Activated CD4-positive, alpha-beta T cell treated with anti-CD3 and anti-CD28 coated beads, Interleukin-2, amount 50 U/mL, for 16 hours (primary cell): Measurements from ENCODE around the gene PTPRM.
"Not testable (repeated sequence)": the region's sequence is repeated elsewhere in the genome, so short reads cannot be mapped to it uniquely, and the experiment has no call there.

Source experiments
- DNase-seq: peaks from one replicate; pipeline ENCODE4 v3.0.0-alpha.2; 2020

PTPRM gene

DNA sequence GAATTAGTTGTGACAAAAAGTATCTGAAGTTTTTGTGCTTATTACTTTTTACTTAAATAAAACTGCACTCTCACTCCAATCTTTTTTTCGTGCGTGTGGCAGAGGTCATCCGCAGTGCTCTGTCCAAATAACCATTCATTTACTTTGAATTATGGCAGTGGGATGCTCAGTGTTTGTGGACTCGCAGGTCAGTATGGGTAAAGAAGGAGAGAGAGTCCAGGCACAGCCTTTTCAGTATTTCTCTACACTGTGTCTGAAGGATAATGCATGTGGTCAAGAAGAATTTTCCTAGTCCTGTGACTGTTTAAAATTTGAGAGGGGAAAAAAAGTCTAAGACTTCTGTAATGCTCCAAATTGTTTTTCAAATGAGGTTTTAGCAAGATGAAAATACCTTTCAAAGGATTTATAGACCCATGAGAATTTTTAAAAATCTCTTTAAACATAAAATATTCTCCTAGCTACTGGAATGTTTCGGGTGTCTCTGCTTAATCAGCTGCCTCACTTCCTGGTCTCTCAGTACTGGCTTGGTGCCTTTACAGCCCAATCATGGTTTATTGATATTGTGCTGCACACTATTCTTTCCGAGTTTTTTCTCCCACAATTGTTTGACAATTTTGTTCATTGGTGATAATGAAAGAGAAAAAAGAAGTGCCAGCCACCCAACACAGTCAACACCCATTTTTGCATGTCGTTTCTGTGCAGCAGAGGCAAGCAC, 453.2 kb downstream of the PTPRM start:
- DNase-seq, result no peak

DNA sequence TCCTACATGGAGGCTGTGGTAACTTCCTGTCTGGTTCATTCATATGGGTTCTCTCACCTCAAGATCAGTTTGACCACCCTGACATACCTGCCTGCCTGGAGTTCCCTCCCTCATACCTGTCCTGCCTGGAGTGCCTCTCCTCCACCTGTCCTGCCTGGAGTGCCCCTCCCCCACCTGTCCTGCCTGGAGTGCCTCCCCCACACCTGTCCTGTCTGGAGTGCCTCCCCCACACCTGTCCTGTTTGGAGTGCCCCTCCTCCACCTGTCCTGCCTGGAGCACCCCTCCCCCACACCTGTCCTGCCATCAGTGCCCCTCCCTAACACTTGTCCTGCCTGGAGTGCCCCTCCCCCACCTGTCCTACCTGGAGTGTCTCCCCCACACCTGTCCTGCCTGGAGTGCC, 461.9 kb downstream of the PTPRM start:
- DNase-seq, result no peak

DNA sequence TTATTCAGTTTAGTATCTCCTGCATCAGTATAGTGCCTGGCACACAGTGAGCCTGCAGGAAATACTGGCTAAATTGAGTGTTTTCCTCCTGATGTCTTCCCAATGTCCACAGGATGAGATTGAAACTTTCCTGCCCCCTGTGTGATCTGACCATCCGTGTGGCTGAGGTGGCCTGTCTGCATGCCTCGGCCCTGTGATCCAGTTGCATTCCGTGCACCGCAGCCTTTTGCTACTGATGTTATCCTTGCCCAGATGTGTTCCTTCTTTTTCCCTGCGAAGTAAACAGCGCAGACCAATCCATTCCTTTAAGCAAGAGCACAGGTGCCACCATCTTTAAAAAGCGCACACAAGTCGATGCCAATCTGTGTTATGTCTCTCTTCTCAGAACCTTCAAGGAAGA, 462.6 kb downstream of the PTPRM start:
- no peak for DNase-seq

DNA sequence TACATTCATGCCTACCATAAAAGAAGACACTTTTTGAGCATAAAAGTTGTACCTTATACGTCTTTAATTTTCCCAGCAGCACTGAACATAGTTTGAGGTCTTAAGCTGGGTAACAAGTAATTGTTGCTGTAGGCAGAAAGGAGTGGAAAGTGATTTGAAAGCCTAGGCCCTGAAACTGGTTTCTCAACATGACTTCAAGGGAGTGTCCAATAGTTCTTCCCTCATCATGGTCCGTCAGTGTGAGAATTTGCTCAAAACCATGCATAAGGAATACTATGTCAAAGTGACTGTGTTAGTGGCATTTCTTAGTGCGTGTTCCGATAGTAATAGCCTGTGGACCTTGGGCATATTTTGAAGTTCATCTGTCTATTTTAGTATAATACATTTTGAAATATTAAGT, 463.1 kb downstream of the PTPRM start:
- DNase-seq, result no peak

DNA sequence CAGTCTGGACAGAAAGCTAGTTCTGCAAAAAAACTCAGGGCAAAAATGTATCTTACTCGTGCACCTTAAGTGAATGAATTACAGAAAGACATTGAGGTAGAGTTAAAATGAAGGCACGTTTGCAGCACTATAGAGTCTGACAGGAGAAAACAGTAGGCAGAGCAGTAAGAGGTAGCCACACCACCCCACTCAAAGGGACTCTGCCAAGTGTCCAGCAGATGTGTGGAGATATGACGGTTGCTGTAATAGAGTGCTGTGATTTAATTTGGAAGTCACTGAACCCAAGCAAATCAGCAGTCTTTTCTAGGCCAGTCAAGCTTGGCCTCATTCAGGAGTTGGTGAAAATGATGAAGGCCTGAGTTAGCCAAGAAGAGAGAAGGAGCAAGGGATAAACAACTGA, 464.4 kb downstream of the PTPRM start:
- no peak for DNase-seq

DNA sequence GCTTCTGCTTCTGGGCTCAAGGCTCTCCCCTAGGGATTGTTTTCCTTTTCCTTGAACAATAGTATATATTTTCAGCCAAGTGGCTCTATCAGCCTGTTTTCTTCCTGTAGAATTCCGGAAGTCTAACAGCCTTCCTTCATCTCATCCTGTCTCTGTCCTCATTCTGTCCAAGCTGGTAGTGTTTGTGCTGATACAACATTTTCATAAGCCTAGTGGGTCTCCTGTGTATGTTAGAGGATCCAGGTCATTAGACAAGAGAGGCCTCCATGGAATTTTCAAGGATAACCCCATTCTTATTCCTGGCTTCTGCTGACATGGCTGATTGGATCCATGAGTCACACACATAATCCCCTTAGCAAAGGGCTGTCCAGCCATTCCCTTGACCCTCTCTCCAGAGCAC, 467.6 kb downstream of the PTPRM start:
- DNase-seq, result no peak

DNA sequence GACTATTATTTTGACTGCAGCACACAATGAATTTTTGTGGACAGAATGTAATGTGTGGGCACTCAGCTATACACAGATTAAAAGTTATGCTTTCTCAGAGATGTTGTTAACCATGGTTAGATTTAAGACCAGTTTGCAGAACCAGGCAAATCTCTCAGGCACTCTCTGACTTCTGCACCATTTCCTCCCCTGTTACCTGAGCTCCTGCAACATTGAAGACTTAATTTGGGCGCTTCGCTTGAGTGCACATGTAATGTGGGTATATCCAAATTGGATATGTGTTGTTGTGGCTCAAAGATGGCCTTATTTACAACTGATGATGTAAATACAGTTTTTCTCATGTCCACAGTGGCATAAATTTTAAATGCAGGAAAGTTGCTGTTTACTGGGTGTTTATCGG, 469.4 kb downstream of the PTPRM start:
- no peak for DNase-seq

DNA sequence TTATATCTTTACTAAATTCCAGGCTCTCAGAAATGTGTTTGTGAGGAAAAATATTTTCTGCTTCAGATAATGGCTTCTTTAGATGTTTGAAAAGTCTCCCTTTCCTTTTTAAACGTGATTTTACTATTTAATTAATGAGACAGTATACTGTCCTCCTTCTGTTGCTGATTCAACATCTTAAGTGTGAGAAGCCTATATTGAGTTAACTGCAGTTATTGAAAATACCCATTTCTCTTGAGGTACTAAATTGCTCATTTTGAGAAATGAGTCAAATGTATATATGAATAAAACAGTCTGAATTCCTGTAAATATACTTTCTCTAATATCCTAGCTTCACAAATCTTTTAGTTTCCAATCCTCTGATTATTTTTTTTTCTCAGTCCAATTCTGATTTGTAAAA, 470.2 kb downstream of the PTPRM start:
- peak; percentile 18 for DNase-seq

DNA sequence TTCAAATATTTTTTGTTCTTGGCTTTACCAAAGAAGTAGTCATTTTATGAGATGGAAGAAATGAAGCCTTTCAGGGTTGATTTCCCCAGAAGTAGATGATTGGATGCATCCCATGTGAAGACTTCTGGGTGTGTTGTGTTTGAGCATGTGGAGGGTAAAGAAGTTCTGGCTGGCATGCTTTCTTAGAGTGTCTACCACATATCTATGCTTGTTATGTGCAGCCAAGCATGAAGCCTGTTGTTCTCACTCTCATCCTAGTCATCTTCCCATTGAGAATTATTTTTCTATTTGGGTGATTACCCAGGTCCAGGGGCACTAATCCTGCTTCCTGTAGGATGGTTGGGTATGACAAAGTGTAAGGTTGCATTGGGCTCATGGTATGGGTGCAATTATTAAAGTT, 472.9 kb downstream of the PTPRM start:
- DNase-seq, result no peak

DNA sequence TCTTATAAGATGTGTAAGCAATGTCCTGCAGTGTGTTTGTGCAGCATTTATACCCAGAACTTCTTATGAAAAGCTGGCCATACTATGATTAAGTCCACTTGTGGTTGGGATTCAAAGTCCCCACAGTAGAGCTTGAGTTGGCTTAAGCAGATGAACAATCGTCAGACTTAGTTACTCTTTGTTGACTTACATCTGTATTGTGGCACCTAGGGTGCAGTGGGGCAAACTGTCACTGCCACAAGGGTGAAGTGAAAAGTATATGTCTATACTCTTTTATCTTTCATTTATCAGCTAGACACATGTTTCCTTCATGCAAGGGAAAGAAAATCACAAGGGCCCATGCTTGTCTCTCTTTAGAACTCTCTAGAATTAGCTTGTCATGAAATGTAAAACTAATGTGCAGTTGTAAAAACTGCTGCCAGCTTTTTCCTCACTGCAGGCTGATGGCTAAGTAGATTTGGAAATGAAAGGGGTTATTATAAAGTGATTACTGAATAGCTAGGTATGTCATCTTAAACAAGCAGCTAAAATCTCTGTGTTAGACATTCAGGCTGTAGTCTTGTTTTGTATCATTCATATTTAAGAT, 474.5 kb downstream of the PTPRM start:
- no peak for DNase-seq

DNA sequence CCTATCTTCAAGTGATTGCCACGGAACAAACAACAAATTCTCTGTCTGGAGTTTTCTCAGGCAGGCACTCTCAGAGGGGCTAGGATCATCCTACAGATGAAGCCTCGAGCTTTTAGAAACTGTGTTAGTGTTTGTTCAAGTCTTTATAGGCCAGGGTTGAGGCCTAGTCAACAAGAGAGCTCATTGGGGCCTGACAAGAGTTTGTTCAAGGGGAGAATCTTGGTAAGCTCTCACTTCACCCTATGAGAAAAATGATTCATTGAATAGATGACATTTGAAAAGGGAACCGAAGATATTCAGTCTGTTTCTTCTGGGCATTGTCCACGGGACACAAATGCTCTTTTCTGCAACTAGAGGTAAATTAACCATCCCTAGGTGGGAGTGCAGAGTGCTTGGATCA, 476.9 kb downstream of the PTPRM start:
- no peak for DNase-seq

DNA sequence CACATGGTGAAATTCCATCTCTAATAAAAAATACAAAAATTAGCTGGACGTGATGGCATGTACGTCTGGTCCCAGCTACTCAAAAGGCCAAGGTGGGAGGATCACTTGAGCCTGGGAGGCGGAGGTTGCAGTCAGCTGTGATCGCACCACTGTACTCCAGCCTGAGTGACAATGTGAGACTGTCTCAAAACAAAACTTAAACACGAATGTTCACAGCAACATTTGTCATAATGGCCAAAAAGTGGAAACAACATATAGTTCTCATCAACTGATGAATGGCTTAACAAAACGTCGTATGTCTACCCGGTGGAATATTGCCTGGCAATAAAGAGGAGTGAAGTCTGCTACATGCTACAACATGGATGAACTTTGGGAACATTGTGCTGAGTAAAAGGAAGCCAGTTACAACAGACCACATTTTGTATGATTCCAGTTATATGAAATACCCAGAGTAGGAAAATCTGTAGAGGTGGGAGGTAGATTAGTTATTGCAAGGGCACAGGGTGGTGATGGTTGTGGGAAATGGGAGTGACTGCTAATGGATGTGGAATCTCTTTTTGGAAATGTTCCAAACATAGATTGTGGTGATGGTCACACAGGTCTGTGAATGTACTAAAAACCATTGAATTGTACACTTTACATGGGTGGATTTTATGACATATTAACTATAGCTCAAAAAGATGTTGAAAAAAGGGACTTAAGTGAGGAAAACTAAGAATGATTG, 478.2 kb downstream of the PTPRM start:
- no peak for DNase-seq

DNA sequence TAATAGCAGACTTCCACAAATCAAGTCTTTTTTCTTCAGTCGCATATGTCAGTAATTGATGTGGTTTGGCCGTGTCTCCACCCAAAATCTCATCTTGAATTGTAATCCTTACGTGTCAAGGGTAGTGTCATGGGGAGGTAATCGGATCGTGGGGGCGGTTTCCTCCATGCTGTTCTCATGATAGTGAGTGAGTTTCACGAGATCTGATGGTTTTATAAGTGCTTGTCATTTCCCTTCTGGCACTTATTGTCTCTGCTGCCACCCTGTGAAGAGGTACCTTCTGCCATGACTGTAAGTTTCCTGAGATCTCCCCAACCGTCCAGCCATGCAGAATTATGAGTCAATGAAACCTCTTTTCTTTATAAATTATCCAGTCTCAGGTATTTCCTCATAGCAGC, 478.8 kb downstream of the PTPRM start:
- peak; percentile 24 for DNase-seq

DNA sequence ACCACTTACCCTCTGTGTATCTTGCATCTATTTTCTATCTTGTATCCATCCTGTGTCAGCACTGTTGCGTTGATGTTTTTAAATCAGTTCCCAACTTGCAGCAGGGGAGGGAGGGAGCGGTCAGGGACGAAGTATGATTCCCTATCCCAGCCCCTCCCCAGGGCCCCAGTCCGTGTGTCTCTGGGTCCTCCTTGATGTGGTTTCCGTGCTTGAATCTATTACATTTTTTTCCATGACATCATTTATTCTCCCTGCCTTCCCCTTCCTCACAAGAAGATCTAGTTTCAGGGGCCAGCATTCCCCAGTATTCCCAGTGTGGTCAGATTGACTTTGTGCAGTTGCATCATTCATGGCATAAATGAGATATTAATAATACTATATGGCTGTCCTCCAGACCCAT, 479.3 kb downstream of the PTPRM start:
- no peak for DNase-seq

DNA sequence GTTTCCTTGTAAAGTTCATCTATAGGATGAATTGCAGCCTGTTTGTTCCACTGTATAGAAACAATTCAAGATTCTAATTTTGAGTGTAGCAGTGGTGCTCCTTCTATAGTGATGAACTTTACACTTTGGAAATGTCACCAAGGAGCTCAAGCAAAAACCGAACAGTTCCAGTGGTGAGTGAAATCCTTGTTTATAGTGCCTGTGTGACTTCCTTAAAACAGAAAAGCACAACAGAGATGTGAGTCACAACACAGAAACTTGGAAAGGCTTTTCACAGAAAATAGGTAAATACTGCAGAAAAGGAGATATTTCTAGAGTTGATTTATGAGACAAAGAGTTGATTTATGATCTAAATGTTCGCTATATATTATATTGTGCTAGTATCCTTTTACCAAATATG, 482.0 kb downstream of the PTPRM start:
- no peak for DNase-seq

DNA sequence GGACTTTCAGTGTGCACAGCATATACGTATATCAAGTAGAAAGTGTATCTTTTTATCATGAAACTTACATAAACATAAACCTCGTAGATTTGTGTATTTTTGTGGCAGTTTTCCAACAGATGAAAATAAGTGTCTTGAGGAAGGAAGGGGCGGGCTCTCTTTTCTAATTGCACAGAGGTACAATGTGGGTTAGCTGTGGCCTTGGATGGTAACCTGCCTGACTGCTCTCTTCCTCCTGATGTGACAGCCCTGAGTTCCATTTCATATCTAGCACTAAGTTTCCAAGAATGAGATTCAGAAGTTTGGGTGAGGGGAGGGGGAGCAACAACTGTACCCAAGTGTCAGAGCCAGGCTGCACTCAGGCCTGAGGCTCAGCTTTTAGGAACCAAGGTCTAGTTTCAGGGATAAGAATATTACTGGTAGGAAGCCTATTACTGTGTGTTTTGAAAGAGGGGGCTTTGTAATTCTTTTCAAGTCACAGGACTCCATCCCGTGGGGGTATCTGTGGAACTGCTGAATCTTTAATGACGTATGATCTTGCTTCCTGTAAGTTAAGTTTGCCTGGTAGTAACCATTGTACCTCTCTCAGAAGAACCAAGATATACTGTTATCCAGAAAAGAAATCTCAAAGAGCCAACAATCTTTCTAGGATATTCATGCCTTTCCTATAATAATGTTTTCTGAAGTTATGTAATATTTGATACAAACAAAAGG, 483.7 kb downstream of the PTPRM start:
- DNase-seq, result no peak

DNA sequence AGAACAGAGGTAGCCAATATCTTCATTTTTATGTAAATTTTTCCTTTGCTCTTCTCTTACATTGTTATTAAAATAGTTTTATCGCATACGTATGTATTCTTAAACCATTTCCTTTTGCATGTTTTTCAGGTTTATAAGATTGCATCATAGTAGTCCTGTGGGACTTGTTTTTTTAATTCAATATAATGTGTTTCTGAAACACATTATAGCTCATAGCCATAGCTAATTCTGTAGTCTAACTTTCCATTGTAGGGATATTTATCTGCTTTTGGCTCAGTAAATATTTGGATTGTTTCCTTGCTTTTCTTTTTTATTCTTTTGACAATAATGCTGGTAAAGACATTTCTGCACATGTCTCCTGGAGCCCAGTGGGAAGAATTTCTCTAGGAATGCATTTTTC, 484.3 kb downstream of the PTPRM start:
- no peak for DNase-seq

DNA sequence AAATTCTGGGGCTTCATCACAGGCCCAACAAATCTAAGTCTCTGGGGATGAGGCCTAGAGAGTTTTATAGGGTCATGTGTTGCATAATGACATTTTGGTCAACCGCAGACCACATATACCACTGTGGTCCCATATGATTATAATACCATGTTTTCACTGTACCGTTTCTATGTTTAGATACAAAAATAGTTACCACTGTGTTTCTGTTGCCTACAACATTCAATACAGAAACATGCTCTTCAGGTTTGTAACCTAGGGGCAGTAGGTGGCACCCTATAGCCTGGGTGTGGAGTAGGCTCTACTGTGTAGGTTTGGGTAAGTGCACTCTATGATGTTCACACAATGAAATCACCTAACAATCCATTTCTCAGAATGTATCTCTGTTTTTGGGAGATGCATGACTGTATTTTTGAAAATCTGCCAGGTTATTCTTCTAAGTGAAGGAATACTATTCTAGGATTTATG, 485.2 kb downstream of the PTPRM start:
- DNase-seq, result peak; percentile 22

DNA sequence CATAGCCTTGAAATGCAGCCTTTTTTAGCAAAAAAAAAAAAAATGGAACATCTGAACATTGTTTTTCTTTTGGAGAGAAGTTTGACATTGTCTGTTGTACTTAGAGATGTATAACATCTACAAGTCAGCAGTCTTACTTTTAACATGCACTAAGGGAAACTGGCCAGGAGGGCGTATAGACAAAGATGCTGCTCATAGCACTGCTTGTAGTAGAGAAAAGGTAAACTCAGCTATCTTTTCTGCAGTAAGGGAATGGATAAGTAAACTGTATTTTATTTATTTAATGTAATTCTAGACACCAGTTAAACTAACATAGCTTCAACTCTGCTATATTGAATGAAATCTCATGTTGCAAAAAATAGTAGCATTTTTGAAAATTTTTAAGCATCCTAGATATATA, 489.6 kb downstream of the PTPRM start:
- no peak for DNase-seq

DNA sequence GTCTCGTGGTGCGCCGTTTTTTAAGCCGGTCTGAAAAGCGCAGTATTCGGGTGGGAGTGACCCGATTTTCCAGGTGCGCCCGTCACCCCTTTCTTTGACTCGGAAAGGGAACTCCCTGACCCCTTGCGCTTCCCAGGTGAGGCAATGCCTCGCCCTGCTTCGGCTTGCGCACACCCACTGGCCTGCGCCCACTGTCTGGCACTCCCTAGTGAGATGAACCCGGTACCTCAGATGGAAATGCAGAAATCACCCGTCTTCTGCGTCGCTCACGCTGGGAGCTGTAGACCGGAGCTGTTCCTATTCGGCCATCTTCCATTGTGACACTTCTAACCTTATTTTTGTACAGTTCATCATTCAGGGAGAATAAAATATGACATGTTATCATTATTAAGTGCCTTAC, 496.0 kb downstream of the PTPRM start:
- not testable (repeated sequence) for DNase-seq

DNA sequence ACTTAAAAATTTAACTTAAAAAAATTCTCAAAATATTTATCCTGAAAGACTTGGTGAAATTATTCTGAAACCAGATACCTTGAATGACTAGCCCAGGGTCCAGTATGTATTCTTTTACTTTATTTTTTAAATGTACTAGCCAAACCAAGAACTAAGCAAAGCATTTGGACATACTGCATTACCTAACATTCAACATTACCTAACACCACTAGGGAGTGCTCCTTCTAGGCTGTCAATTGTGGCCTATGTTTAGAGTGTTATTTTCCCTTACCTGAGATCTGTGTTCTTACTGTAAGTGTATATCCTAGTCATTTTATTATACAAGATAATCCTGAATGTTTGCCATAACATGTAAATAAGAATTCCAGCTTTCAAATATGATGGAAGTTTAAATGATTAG, 496.6 kb downstream of the PTPRM start:
- no peak for DNase-seq

DNA sequence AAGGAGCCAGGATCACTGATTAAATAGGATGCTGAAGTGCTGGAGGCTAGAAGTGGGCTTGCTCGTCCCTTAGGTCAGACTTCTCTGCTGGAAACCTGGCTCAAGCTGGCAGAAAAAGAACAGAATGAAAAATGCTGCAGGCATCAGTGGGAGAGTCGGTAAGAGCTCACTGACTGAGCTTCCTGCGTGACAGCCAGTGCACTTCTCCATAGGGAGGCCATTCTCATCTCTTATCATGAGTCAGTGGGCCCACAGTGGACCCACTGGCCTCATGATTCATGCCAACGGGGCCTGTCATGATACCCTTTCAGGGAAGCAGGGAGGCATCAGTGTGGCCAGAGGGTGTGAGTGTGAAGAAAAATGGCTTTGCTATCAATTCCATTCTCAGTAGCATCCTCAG, 498.2 kb downstream of the PTPRM start:
- no peak for DNase-seq

DNA sequence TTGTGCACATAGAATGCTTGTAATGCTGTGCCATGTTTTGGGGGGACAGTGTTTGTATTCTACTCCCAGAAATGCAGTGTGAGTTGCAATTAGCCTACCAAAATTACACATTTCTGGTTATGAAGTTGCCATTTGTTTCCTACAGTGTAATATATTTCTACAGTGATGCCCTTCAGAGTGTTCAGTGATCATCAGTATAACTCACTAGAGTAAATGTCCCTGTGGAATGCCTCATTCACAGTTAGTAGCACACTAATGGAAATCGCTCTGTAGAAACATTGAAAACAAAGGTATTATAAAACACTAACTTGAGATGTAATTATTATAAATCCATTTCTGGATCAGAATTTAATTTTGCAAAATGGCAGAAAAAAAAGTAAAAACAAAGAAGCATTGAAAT, 498.7 kb downstream of the PTPRM start:
- DNase-seq, result no peak

DNA sequence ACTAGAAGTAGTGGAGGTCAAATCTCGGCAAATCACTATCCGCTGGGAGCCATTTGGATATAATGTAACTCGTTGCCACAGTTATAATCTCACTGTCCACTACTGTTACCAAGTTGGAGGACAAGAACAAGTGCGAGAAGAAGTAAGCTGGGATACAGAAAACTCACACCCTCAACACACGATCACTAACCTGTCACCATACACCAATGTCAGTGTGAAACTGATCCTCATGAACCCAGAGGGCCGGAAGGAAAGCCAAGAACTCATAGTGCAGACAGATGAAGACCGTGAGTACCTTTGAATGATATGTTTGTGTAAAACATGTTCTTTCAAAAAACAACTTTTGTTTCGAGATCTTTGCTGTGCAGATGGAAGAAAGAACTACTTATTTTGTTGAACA, 502.6 kb downstream of the PTPRM start:
- no peak for DNase-seq
